Measurements from ENCODE around the gene SIGLEC9.
A peak's percentile ranks its signal among the peaks of the same experiment; 100 is the strongest.

- TF ChIP-seq CTCF (IDR thresholded peaks at IDR 0.05) (peak; percentile 45 to 76 (median 63)), POLR2A (IDR thresholded peaks at IDR 0.05) (no peak)
These were observed 27.5 kb upstream of the SIGLEC9 start for GRCh38 chr19:51097166-51097738.
